GM10266 (cell line): ENCODE data around the gene NLRP10.
"Not testable (repeated sequence)": the region's sequence is repeated elsewhere in the genome, so short reads cannot be mapped to it uniquely, and the experiment has no call there.

Experiments
- DNase-seq: peaks from one replicate; pipeline ENCODE4 v3.0.0; 2012; ENCODE audit errors: extremely low spot score
- TF ChIP-seq, protein P1 (sequence below): IDR thresholded peaks from 2 replicates; pipeline ENCODE4 v1.5.1; 2012; ENCODE audit warnings: mild to moderate bottlenecking, low read depth; ENCODE audit not compliant: control insufficient read depth, insufficient read depth; ENCODE audit errors: missing control alignments

The NLRP10 gene

DNA sequence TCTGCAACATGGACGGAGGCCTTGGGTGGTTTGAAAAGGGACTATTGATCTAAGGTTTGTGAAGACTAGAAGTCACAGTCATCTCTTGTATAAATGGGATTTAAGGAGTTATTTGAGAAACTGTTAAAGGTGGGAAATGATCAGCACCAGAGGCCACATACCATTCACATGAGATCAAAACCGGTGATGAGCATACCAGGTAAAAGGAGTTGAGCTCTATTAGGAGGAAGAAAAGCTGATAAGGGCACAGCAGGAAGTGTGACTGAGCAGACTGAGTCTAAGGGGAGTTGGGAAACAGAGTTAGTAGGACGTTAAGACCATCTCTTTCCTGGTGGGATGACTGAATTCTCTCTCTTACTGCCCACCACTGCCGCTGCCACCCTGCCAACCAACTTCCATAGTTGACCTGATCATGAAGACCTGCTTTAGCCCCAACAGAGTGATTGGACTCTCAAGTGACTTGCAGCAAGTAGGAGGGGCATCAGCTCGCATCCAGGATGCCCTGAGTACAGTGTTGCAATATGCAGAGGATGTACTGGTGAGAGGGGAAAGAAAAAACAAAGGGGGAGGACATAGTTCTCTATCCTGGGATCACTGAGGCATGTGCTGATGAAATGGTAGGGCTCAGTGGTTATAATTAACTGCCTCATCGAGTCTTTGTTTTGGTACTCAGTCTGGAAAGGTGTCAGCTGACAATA lies 29.5 kb upstream of the NLRP10 start:
- DNase-seq: no peak
- TF ChIP-seq, protein P1, sequence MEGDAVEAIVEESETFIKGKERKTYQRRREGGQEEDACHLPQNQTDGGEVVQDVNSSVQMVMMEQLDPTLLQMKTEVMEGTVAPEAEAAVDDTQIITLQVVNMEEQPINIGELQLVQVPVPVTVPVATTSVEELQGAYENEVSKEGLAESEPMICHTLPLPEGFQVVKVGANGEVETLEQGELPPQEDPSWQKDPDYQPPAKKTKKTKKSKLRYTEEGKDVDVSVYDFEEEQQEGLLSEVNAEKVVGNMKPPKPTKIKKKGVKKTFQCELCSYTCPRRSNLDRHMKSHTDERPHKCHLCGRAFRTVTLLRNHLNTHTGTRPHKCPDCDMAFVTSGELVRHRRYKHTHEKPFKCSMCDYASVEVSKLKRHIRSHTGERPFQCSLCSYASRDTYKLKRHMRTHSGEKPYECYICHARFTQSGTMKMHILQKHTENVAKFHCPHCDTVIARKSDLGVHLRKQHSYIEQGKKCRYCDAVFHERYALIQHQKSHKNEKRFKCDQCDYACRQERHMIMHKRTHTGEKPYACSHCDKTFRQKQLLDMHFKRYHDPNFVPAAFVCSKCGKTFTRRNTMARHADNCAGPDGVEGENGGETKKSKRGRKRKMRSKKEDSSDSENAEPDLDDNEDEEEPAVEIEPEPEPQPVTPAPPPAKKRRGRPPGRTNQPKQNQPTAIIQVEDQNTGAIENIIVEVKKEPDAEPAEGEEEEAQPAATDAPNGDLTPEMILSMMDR: no peak

DNA sequence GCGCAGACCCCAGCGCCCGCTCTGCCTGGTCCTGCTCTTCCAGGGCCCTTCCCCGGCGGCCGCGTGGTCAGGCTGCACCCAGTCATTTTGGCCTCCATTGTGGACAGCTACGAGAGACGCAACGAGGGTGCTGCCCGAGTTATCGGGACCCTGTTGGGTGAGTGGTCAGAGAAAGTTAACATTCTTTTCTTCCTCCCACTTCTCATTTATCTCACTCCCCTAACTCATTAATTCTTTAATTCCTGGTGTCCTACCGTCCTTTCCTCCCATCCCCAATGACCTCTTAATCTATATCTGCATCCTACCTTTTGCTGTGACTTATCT lies 22.3 kb upstream of the NLRP10 start:
- not testable (repeated sequence) for DNase-seq

DNA sequence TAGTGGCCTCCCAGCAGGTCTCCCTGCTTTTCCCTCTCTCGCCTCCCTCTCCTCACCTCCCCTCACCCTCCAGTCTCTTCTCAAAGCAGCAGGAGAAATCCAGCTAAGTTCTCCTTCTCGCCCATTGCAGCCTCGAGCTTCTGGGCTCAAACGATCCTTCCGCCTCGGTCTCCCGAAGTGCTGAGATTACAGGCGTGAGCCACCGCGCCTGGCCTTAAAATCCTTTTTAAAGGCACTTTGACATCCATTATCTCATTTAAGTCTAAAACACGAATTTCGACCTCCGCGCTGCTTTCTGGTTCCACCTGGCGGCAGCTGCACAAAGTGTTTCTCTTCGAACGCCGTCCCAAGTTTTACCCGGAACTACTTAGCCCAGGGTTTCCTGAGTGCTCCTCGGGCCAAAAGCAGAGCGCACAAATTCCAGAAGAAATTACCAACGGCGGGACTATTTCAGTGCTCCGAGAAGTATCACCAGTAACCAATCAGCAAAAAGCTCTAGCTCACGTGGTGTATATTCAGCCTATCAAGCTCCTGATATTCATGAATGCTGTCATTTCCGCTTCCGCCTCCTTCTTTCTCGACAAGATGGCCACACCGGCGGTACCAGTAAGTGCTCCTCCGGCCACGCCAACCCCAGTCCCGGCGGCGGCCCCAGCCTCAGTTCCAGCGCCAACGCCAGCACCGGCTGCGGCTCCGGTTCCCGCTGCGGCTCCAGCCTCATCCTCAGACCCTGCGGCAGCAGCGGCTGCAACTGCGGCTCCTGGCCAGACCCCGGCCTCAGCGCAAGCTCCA lies 21.7 kb upstream of the NLRP10 start, which contains the start of gene EIF3F:
Gene EIF3F, plus strand, starts transcription at position 570 of the 792 bp plus-strand sequence. Its CDS starts 16 bp downstream, at position 586.
- TF ChIP-seq, protein P1: peak; percentile 86
- DNase-seq: peak; percentile 91

- TF ChIP-seq, protein P1: no peak
These were observed 18.8 kb upstream of the NLRP10 start for GRCh38 chr11:7983832-7984590.

DNA sequence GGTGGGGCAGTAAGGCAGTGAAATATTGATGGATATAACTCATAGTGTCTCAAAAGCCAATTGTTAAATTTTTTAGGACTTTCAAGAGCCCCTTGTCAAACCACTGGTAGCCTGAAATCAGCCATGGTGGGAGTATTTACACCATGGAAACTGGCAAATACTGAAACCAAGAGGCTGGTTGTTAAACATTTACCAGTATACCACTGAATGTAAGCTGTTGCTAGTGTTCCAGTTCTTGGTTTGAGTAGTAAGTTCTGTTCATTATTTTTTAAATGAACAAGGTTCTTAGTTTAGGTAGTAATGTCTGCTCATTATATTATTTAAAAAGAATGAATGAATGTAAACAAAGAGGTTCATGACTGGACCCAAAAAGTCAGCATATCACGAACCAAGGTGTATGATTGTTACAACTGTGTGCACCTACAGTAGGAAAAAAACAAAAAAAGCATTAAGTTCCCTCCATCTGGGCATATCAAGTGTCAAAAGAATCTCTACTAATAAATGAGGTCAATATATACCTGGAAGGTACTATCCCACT lies 17.4 kb upstream of the NLRP10 start:
- no peak for DNase-seq
- TF ChIP-seq, protein P1: no peak

More at GRCh38 chr11:7983832-7984590, 18.8 kb upstream of the NLRP10 start:
- no peak for DNase-seq

DNA sequence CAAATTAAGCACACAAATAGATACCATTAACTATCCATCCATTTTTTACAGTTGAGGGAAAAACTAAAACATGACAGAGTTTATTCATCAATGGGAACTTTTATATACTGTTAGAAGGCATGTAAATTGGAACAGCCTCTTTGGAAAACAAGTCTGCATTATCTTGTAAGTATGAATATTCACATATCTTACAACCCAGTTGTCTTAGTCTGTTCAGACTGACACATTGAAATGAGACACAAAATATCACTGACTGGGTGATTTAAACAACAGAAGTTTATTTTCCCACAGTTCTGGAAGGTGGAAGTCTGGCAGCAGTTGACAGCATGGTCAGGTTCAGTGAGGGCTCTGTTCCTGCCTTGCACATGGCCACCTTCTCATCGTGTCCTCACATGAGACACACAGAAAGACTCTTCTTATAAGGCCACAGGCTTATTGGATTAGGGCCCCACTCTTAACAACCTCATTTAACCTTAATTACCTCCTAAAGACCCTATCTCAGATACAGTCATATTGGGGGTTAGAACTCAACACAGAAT lies 16.4 kb upstream of the NLRP10 start:
- TF ChIP-seq, protein P1: no peak
- no peak for DNase-seq

DNA sequence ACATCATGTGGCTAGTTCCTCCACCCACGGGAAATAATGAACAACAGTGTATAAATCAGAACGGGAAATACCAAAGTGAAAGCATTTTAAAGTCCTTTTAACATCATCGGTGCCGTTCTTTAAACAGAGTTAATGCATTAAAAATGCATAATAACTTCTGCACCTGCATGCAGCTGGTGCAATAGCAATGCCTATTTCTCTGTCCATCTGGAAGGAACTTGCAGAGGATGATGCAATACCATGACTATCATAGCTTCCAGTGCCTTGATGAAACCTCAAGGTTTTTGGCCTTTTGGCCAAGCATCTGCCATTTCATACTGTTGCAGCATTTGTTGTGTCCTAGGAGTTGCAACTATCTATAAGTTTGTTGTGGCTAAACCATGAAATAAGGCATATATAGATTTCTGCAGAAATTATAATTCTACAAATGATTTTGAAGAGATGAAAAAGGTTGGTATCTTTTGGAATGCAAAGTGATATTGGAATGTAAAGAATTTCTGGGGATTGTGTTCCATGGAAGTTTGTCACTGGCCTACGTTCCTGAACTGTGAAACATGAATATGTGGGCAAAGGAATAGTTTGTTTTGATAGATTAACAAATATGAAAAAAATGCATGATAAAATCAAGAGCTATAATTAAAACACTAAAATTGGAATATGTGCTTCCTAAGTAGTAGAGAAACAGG lies 12.1 kb upstream of the NLRP10 start:
- TF ChIP-seq, protein P1: no peak
- no peak for DNase-seq
